DND-41 (cell line): Measurements from ENCODE around the gene ZNF783.
A peak's percentile ranks its signal among the peaks of the same experiment; 100 is the strongest.

Experiments
- ATAC-seq: fragments of 200-7000 bp; cut with Tn5 transposase; 3 replicates; pipeline ENCODE4 v1.9.1; 2021; ENCODE audit warnings: low read depth; ENCODE audit not compliant: insufficient read depth
- DNase-seq: peaks from one replicate; pipeline ENCODE4 v3.0.0-alpha.2; 2020
- H2AFZ ChIP-seq: 2 replicates; pipeline ENCODE4 v1.6.0; 2012; ENCODE audit warnings: low read depth, low read length
- H3K27ac ChIP-seq: 2 replicates; pipeline ENCODE4 v1.5.1; 2012; ENCODE audit warnings: low read length, inconsistent platforms
- H3K27me3 ChIP-seq: fragments of 200-600 bp; sonication (generic); 2 replicates; pipeline ENCODE4 v1.6.0; 2012; ENCODE audit warnings: low read length, mild to moderate bottlenecking, inconsistent platforms; ENCODE audit not compliant: insufficient read depth, poor library complexity
- H3K36me3 ChIP-seq: 2 replicates; pipeline ENCODE4 v1.5.1; 2012; ENCODE audit warnings: low read length, inconsistent platforms; ENCODE audit not compliant: insufficient read depth
- H3K4me1 ChIP-seq: 2 replicates; pipeline ENCODE4 v1.5.1; 2012; ENCODE audit warnings: mild to moderate bottlenecking, low read length; ENCODE audit not compliant: insufficient read depth
- H3K4me2 ChIP-seq: 2 replicates; pipeline ENCODE4 v1.6.0; 2012; ENCODE audit warnings: mild to moderate bottlenecking, moderate library complexity, low read length, inconsistent platforms; ENCODE audit not compliant: insufficient read depth
- H3K4me3 ChIP-seq, 2 experiments: fragments of 200-600 bp in 1 of 2; shearing (Covaris generic) in 1 of 2; 2 replicates each; pipeline ENCODE4 v1.5.1; 2012 to 2016; ENCODE audit warnings: inconsistent platforms in 2 of 2, low read length in 2 of 2, mild to moderate bottlenecking in 2 of 2, low read depth in 1 of 2, moderate library complexity in 1 of 2
- H3K79me2 ChIP-seq: 2 replicates; pipeline ENCODE4 v1.6.0; 2012; ENCODE audit warnings: low read length, inconsistent platforms; ENCODE audit not compliant: insufficient read depth
- H3K9ac ChIP-seq: 2 replicates; pipeline ENCODE4 v1.6.0; 2012; ENCODE audit warnings: low read depth, mild to moderate bottlenecking, inconsistent platforms, low read length, moderate library complexity
- H3K9me3 ChIP-seq: 2 replicates; pipeline ENCODE4 v1.5.1; 2012; ENCODE audit warnings: low read length, moderate library complexity, mild to moderate bottlenecking, inconsistent platforms; ENCODE audit not compliant: insufficient read depth, severe bottlenecking
- H4K20me1 ChIP-seq: 2 replicates; pipeline ENCODE4 v1.6.0; 2012; ENCODE audit warnings: low read length; ENCODE audit not compliant: insufficient read depth
- CTCF ChIP-seq: IDR thresholded peaks from 2 replicates; pipeline ENCODE4 v1.5.1; 2012; ENCODE audit warnings: borderline replicate concordance, low read length, moderate library complexity, mild to moderate bottlenecking; ENCODE audit not compliant: poor library complexity, severe bottlenecking; ENCODE audit errors: extremely low read depth
- EZH2 ChIP-seq: IDR thresholded peaks from 3 replicates; pipeline ENCODE4 v1.6.1; 2012; ENCODE audit warnings: borderline replicate concordance, low read depth, mild to moderate bottlenecking, moderate library complexity, low read length, inconsistent platforms; ENCODE audit not compliant: severe bottlenecking

The ZNF783 gene

GRCh38 chr7:149261829-149262617 is at the start of gene ZNF783:
ZNF783 (plus strand) TSS chr7:149262196; CDS start chr7:149262334, 138 bp downstream.
- Histone ChIP-seq H3K4me3 (peak within 1 kb of the TSS; percentile 21 to 54; a peak in 3 of 4 replicates), H3K4me2 (peak within 1 kb of the TSS; percentile 72)

GRCh38 chr7:149214020-149214720 is 47.8 kb upstream of the ZNF783 start:
- H3K36me3 ChIP-seq = peaks cover 99% of the 10 kb centered on the region
- no peak overlapping the region for H3K9ac ChIP-seq

More at GRCh38 chr7:149261829-149262617, at the start of gene ZNF783:
- no peaks in the 10 kb centered on the region for H3K79me2 ChIP-seq
- no peak for TF ChIP-seq EZH2
- TF ChIP-seq CTCF = peak; percentile 85
- H3K9ac ChIP-seq = peak within 1 kb of the TSS; percentile 64
- H3K27ac ChIP-seq = peak within 1 kb of the TSS; percentile 49
- peak; percentile 81 for DNase-seq
- no peaks in the 10 kb centered on the region for H3K27me3 ChIP-seq
- peak; percentile 94 for ATAC-seq
- no peaks in the 10 kb centered on the region for H4K20me1 ChIP-seq
- H3K9me3 ChIP-seq = no peaks in the 10 kb centered on the region
- H3K36me3 ChIP-seq = peaks cover 9% of the 10 kb centered on the region; the same call in 1 of the 2 replicates
- H3K4me1 ChIP-seq = peaks cover 21% of the 10 kb centered on the region
- peak within 1 kb of the TSS; percentile 95 for H2AFZ ChIP-seq

GRCh38 chr7:149216402-149216801 is 45.6 kb upstream of the ZNF783 start:
- Histone ChIP-seq H3K36me3 (peaks cover 99% of the 10 kb centered on the region), H3K79me2 (no peaks in the 10 kb centered on the region)
- no peak for ATAC-seq

More at GRCh38 chr7:149214020-149214720, 47.8 kb upstream of the ZNF783 start:
- H3K27ac ChIP-seq = no peak overlapping the region
- DNase-seq (no peak), ATAC-seq (no peak)
- no peak overlapping the region for H3K4me2 ChIP-seq
- no peaks in the 10 kb centered on the region for H3K9me3 ChIP-seq
- H2AFZ ChIP-seq = no peak overlapping the region
- no peak overlapping the region for H3K4me3 ChIP-seq
- H4K20me1 ChIP-seq = 0 out of 2 replicates have a peak, but pooled peaks cover 9% of the 10 kb centered on the region
- TF ChIP-seq CTCF (no peak), EZH2 (no peak)
- H3K4me1 ChIP-seq = no peaks in the 10 kb centered on the region
- no peaks in the 10 kb centered on the region for H3K79me2 ChIP-seq
- no peaks in the 10 kb centered on the region for H3K27me3 ChIP-seq

More at GRCh38 chr7:149216402-149216801, 45.6 kb upstream of the ZNF783 start:
- Histone ChIP-seq H3K9ac (no peak overlapping the region), H3K27me3 (no peaks in the 10 kb centered on the region), H3K9me3 (no peaks in the 10 kb centered on the region), H4K20me1 (peaks cover 16% of the 10 kb centered on the region; the same call in 1 of the 2 replicates), H3K4me3 (no peak overlapping the region), H3K4me1 (no peaks in the 10 kb centered on the region), H3K4me2 (no peak overlapping the region), H2AFZ (no peak overlapping the region), H3K27ac (no peak overlapping the region)
- DNase-seq = no peak
- TF ChIP-seq EZH2 (no peak), CTCF (no peak)
